Glutamatergic neuron (in vitro differentiated cells): Measurements from ENCODE around the gene ADI1. TPM values are rescaled to one million over a fixed set of nuclear protein-coding genes. Genes with fewer than 3 reads are reported as not detected.
"Not testable (repeated sequence)": the region's sequence is repeated elsewhere in the genome, so short reads cannot be mapped to it uniquely, and the experiment has no call there.

Experiments used
- DNase-seq: peaks from one replicate; pipeline ENCODE4 v3.0.0; 2022
- H3K27ac Mint-ChIP-seq: one replicate; pipeline ENCODE4 v1.8.0; 2020; ENCODE audit warnings: mild to moderate bottlenecking, mixed read lengths, inconsistent platforms; ENCODE audit not compliant: unreplicated experiment
- H3K27me3 Mint-ChIP-seq: one replicate; pipeline ENCODE4 v1.8.0; 2020; ENCODE audit warnings: mild to moderate bottlenecking, moderate library complexity, mixed read lengths, inconsistent platforms; ENCODE audit not compliant: unreplicated experiment
- H3K36me3 Mint-ChIP-seq: one replicate; pipeline ENCODE4 v1.8.0; 2020; ENCODE audit warnings: mild to moderate bottlenecking, mixed read lengths, inconsistent platforms; ENCODE audit not compliant: unreplicated experiment
- H3K4me1 Mint-ChIP-seq: one replicate; pipeline ENCODE4 v1.8.0; 2020; ENCODE audit warnings: mild to moderate bottlenecking, low read depth, mixed read lengths, inconsistent platforms; ENCODE audit not compliant: unreplicated experiment
- H3K4me3 Mint-ChIP-seq: one replicate; pipeline ENCODE4 v1.8.0; 2020; ENCODE audit warnings: mild to moderate bottlenecking, mixed read lengths, inconsistent platforms; ENCODE audit not compliant: unreplicated experiment
- H3K9me3 Mint-ChIP-seq: one replicate; pipeline ENCODE4 v1.8.0; 2020; ENCODE audit warnings: mild to moderate bottlenecking, moderate library complexity, mixed read lengths, inconsistent platforms; ENCODE audit not compliant: unreplicated experiment
- CTCF ChIP-seq: fragments of 200-600 bp; sonication (generic); IDR thresholded peaks from one replicate; pipeline ENCODE4 v1.5.0; 2021; ENCODE audit not compliant: partially characterized antibody, unreplicated experiment
- total RNA-seq: library from RNA; stranded (reverse); fragmentation: NEBNext Ultra II Directional; extraction: Animal tissue kit (Norgen Biotek cat#: 25700); gene quantifications from one replicate; pipeline ENCODE4 v1.2.1, GENCODE V29; 2021; ENCODE audit not compliant: unreplicated experiment

Gene ADI1
- total RNA-seq, 1 donor from 2014 or later, result 16.0 TPM

- Mint-ChIP-seq H3K27ac (no peak overlapping the region), H3K36me3 (peaks cover 13% of the 10 kb centered on the region), H3K4me1 (no peaks in the 10 kb centered on the region), H3K4me3 (no peak overlapping the region), H3K27me3 (no peaks in the 10 kb centered on the region), H3K9me3 (peaks cover 3% of the 10 kb centered on the region)
- no peak for TF ChIP-seq CTCF
- DNase-seq, result no peak
Measured at GRCh38 chr2:3504741-3505140, 14.6 kb downstream of the ADI1 start.

GRCh38 chr2:3503483-3503882, 15.8 kb downstream of the ADI1 start:
- Mint-ChIP-seq H3K4me3 (no peak overlapping the region), H3K4me1 (peaks cover under 1% of the 10 kb centered on the region), H3K27ac (peak overlapping the region; percentile 46), H3K9me3 (peaks cover 5% of the 10 kb centered on the region), H3K27me3 (no peaks in the 10 kb centered on the region), H3K36me3 (peaks cover 12% of the 10 kb centered on the region)
- no peak for DNase-seq
- no peak for TF ChIP-seq CTCF

- no peak for DNase-seq
- Mint-ChIP-seq H3K36me3 (peaks cover 9% of the 10 kb centered on the region), H3K27ac (peak overlapping the region; percentile 46), H3K4me1 (peaks cover 1% of the 10 kb centered on the region), H3K27me3 (no peaks in the 10 kb centered on the region), H3K9me3 (peaks cover 5% of the 10 kb centered on the region), H3K4me3 (no peak overlapping the region)
- TF ChIP-seq CTCF, result no peak
Measured at GRCh38 chr2:3503046-3503445, 16.3 kb downstream of the ADI1 start.

- no peak for DNase-seq
- Mint-ChIP-seq H3K9me3 (peaks cover 5% of the 10 kb centered on the region), H3K4me1 (peaks cover 1% of the 10 kb centered on the region), H3K27ac (no peak overlapping the region), H3K27me3 (no peaks in the 10 kb centered on the region), H3K36me3 (peaks cover 5% of the 10 kb centered on the region), H3K4me3 (no peak overlapping the region)
- no peak for TF ChIP-seq CTCF
Measured at GRCh38 chr2:3500326-3500899, 18.9 kb downstream of the ADI1 start.

GRCh38 chr2:3498783-3499394, 20.4 kb downstream of the ADI1 start:
- DNase-seq, result no peak
- Mint-ChIP-seq H3K4me3 (no peak overlapping the region), H3K9me3 (peaks cover 2% of the 10 kb centered on the region), H3K4me1 (peaks cover 3% of the 10 kb centered on the region), H3K27ac (no peak overlapping the region), H3K36me3 (peaks cover 5% of the 10 kb centered on the region), H3K27me3 (no peaks in the 10 kb centered on the region)
- no peak for TF ChIP-seq CTCF

GRCh38 chr2:3496708-3497080, 22.6 kb downstream of the ADI1 start:
- not testable (repeated sequence) for H3K9me3 Mint-ChIP-seq, H3K27me3 Mint-ChIP-seq, H3K4me3 Mint-ChIP-seq, DNase-seq, H3K27ac Mint-ChIP-seq, H3K4me1 Mint-ChIP-seq, H3K36me3 Mint-ChIP-seq
